Activated T-helper 1 cell treated with anti-CD3 and anti-CD28 coated beads, Interleukin-2, amount 50 U/mL, for 16 hours (primary cell): ENCODE results near the gene NOS1AP.

Source experiments
- DNase-seq, 2 donors: peaks; one replicate each; pipeline ENCODE4 v3.0.0-alpha.2; 2020; ENCODE audit warnings: low read depth in 1 of 2, low spot score in 1 of 2

NOS1AP gene

DNA sequence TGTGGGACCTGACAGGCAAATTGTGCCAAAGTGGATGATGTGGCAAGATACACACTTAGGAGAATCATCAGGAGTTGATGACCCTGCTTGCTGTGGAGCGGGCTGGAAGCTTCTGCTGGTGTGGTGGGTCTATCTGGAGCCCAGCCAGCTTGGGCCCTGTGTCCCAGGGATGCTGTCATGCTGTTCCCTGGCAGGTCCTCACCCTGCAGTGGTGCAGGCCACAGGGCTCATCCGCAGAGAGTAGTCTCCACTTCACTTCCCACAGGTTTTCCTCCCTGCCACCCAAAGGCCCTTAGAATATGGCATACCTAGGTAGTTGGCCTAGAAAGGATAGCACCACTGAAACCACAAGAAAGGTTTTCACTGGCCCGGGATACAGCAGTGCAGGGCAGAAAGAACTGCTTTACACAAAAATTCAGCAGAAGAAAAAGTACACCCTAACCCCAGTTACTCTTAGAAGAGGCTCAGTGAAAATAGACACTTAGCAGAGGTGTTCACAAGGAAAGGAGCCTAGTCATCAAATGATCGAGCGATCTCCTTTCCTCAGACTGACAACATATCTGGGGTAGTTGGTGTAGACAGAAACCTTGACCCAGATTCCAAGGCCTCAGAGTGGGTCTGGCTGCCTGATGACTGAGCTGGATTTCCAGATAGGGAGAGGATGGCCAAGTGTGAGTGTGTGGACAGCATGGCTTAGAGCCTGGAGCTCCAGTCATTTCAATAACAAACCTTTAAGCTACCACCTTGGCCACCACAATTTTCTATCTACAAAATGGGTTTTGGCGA, 310.8 kb downstream of the NOS1AP start:
- DNase-seq, result no peak

DNA sequence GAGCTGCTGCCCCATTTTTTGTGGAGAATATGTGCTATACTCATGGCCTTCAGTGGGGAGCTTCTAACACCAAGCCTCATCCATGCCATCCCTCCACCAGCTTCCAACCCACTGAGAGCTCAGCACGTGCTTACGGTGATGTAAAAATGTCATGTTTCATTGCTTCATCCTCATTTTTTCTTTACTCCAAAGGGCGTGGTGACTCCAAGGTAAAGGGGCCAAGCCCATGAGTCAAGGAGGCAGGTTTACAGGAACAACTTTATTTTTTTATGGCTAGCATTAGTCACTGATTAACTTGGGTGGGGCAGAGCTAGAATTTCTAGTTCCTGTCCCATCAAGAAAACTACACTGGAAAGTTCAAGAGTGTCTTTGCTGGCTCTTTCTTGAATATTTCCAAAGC, 311.9 kb downstream of the NOS1AP start, which contains the start of gene C1orf226:
C1orf226 (plus strand) TSS at position 346 of the 400 bp plus-strand sequence. CDS start 174 bp downstream, outside the sequence.
- no peak for DNase-seq

DNA sequence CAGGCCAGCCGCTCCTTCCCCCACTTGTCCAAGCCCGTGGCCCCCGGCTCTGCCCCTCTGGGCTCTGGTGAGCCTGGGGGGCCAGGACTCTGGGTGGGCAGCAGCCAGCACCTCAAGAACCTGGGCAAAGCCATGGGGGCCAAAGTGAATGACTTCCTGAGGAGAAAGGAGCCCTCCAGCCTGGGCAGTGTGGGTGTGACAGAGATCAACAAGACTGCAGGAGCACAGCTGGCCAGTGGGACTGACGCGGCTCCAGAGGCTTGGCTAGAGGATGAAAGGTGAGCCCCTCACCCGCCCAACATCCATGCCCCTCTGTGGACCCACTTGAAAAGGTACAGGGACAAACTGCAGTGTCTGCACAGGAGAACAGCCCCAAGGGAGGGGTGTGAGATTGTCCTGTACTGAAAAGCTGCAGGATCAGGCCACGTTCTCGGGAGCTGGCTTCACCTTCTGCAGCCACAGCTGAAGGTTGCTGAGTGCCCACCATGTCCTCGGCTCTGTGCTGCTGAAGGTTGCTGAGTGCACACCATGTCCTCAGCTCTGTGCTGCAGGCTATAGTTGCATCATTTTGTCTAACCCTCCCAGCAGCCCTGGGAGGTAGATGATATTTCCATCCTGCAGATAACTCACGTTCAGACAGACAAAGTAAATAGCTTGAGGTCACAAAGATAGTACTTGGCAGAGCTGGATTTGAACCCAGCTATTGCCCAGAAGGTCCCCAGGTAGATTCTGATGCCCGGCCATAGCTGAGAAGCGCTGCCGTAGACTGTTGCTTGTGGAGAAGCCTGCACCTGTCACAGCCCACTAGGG, 312.7 kb downstream of the NOS1AP start:
- no peak for DNase-seq

DNA sequence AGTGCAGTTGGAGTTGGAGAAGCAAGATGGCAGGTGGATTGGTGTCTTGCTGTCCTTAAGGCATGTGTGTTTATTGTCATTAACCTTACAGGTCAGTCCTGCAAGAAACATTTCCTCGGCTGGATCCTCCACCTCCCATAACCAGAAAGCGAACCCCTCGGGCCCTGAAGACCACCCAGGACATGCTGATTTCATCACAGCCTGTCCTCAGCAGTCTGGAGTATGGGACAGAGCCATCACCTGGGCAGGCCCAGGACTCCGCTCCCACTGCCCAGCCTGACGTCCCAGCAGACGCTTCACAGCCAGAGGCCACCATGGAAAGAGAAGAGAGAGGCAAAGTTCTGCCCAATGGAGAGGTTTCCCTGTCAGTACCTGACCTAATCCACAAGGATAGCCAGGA, 313.6 kb downstream of the NOS1AP start:
- no peak for DNase-seq

DNA sequence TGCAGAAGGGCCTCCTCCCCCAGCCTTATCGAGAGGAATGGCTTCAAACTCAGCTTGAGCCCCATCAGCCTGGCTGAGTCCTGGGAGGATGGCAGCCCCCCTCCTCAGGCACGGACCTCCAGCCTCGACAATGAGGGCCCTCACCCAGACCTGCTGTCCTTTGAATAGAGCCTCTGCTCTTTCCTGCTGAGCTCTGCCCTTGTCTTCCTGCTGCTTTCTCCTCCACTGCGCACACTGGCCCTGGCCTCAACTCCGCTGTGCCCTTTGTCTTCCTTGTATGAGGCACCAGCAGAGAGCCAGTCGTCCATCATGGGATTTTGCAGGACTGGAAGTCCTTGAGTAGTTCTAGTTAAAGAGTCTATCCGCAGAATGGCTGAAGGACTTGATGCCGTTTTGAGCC, 314.0 kb downstream of the NOS1AP start:
- no peak for DNase-seq

DNA sequence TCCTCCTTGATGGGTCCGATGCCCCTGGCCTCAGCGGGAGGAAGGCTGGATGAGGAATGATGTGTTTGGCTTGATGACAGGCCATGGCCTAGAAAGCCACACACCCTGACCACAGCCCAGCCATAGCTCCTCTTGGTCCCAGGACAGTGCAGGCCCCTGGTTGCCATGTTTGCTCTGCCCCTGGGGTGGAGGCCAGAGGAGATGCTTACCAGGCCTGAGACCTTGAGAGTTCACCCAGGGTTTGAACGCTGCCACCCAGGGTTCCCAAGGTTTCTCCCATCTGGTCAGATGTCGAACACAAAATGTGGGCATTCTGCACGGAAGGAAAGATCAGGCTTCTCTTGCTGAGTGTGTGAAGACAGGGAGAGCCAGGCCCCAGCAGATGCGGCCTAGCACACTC, 314.6 kb downstream of the NOS1AP start:
- no peak for DNase-seq

DNA sequence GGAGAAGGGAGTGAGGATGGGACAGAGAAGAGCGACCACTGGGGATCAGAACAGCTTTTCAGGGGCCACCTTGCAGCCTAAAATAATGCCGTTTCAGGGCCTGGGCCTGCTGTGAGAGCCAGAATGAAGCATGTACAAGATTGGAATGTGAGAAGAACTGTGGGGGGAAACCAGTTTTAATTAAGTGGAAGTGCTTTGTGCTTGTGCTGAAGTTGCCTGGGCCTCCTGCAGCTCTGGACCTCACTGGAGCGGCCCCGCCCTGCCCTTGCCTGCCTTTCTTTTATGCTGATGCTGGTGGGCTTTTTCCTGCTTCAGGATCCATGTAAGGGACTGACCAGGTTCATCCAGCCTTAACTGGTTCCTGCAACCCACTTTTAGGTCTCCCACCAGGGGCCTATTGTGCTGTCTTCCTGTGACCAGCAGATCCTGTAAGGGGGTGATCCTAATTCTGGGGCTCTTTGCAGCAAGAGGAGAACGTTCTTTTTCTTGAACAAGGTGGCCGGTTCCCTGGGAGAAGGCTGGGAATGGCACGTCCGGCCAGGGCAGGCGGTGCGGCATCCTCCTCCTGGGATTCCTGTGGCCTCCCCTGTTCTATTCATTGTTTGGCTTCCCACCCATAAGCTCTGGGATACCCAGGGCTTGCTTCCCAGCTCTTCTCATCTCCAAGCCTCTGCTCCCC, 315.2 kb downstream of the NOS1AP start:
- DNase-seq, result no peak

DNA sequence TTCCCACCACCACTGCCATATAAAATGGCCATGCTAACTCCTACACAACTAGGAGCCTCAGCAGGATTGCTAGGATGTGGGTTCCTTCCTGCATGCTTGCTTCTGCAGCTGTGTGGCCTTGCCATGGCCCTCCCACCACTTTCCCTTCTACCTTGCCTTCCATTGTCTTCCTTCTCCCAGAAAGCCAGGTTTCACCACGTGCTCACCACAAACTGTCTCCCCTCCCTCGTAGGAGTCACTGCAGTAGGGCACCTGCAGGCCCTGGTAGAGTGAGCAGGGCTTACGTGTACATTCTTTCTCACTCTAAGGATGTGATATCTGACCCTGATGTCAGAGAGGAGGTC, 315.8 kb downstream of the NOS1AP start:
- no peak for DNase-seq

DNA sequence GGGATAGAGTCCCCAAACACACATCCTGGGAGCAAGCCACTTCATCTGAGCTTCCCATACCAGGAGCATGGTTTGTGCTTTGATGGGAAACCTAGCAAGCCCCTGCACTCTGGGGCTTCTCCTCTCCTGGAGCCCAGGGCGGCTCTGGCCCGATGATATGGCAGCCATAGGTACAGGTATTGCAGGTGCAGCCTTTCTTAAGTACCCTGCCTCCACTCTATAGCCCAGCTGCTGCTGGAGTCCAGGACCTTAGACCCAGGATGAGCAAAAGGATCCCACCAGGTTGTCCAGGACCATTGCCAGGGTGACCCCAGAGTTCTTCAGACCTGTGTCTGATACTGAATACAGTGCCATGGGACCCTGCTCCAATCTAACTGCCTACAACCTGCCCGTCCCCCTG, 316.2 kb downstream of the NOS1AP start:
- no peak for DNase-seq

DNA sequence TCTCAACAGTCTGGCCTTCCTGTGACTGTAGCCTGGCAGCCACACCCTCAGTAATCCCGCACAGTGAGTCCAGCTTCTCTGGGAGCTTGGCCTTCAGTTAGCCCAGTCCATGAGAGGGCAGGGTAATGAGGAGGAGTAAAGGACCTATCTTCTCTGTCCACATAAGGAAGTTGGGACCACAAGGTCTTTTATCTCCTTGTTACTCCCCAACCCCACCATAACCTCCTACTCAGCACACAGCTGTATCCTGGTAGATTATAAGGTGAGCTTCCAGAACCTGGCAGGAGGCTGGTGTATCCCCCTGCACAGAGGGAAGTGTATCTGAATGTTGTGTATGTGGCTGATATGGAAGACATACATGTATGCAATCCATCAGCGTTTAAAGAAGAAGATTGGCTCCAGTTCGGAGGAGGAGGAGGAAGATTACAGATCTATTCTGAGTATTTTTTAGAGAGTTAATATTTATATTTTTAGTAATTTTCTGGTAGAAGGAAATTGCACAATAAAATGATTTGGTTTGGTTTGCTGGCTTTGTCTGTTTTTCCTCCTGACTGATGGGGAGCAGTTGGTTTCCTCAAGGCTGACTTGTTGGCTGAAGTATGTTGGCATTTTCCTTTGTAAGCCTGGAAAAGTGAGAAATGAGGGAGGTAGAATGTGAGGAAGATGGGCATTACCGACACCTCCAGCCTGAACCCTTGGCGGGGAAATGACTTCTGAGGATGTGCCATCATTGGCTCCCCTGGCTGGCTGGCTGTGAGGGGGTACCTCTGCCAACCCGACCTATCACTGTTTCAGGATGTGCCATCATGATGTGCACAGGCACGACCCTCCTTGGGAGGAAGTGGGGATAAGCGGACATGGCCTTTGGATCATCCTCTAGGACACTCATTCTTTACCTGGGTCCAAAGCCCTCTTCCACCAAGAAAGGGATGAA, 317.1 kb downstream of the NOS1AP start:
- no peak for DNase-seq

DNA sequence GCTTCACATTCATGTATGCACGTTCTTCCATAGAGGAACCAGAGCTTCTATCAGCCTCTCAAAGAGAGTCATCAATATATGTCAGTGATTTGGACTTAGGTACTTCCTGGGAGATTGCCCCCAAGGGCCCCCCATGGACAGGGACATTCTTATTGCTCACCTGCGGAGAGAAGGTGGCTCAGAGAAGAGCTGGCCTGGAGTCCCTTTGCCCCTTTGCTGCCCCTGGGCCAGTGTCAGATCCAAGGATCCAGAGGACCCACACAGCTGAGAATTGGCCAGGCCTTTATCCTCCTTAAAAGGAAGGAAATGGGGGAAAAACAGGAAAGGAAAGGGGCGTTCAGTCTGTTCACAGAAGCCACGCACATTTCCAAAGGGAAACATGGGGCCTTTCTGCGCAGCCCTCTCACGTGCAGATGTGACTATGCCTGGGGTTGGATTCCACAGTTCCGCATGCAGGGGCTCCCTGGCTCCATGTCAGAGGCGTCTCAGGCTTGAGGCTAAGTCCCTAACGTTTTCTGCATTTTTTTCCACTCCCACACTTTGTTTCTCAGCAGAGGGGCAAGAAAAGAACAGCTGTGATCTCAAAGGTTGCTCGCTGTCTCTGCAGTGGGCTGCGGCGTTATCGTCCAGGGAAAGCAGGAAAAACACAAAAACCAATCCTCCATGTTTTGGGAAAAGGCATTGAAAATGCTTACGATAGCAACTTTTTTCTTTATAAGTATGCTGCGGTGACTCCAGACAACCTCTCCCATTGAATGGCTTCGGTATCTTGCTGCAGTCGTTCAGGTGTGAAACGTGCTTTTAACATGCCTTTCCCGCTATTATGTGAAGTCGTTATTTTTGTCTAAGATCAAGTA, 318.0 kb downstream of the NOS1AP start:
- DNase-seq, result no peak

DNA sequence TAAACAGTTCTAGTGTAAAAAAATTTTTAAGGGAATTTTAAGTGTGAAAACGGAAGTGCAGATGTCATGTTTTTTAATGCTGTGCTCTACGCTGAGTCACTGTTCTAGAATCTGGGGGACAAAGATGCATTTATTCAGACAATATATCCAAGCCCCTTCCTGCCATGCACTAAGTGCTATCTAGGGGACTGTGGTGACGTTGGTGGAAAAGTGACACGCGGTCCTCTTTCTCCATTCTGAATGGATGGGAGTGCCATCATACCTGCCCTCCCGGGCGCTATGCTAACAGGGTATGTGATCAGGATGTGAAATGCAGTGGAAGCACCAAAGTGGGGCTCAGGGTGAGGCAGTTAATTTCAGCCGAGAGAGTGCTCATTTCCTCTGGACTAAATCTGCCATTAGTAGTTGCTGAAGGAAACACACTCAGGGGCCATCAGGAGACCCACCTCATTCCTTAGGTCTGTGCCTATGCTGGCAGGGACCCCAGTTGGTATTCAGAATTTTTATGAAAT, 318.6 kb downstream of the NOS1AP start:
- DNase-seq, result no peak

DNA sequence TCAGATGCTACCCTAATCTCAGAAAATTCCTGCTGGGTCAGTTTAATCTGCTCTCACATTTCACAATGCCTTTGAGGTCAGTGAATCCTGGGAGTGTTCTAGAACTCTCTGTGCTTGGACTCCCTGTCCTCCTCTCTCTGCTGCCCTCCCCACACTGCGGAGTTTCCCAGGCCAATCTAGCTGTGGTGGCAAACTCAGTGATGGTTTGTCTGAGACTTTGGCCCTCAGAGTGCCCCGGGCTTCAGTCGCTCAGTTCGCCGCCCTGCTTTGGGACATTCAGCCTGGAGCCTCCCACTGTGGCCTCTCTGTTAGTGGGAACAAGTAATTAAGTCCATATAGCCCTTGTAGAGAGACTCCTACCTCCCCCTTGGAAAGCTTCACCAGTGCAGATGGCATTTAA, 319.1 kb downstream of the NOS1AP start:
- DNase-seq, result no peak

DNA sequence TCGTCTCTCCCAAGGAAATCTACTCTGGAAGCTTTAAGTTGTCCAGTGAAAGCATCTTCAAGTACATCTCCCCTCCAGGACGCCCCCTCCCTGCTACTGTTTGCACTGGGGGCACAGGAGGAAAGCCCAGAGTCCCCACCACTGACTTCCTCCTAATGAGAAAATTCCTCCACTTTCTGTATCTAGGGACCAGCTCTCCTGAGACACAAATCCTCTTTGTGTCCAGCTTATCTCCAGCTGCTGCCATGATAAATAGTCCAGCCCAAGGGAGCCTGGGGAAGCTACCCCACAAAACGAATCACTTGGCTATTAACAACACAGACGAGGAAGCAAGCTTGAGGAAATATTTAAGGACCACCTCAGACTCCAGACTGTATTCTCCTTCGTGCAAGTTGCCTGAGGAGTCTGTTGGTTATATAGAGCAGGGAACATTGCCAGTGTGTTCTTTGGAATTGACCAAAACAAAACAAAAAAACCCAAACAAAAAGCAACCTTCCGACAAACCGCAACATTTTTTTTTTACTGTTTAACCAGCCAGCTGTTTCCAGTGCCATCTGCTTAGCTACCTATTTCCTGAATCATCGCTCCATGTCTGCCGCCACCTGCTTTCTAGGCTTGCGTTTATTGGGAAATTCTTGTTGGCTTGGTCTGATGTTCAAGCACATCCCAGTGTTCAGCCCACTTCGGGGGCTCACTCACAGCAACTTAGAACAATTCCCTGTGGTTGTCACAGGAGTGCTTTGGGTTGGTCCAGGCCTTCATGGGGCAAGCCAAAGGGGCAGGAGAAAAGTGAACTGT, 319.7 kb downstream of the NOS1AP start:
- no peak for DNase-seq

DNA sequence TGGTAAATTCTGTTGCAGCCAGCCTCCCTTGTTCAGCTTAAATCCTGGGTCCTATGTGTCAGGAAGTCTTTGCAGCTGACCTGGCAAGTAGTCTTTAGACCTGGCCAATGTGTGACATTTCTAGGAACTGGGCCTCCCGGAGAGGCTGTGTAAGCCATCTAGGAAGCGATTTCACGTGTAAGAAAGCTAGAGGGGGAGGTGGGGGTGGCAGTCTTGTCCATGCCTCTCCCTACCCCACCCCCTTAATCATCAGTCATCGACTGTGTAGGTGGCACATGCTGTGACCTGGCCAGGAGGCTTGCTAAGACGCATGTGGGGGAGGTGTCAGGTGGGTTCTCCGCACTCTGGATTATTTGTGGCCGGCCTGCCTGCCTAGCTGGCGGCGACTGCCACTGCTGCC, 320.5 kb downstream of the NOS1AP start:
- no peak for DNase-seq

DNA sequence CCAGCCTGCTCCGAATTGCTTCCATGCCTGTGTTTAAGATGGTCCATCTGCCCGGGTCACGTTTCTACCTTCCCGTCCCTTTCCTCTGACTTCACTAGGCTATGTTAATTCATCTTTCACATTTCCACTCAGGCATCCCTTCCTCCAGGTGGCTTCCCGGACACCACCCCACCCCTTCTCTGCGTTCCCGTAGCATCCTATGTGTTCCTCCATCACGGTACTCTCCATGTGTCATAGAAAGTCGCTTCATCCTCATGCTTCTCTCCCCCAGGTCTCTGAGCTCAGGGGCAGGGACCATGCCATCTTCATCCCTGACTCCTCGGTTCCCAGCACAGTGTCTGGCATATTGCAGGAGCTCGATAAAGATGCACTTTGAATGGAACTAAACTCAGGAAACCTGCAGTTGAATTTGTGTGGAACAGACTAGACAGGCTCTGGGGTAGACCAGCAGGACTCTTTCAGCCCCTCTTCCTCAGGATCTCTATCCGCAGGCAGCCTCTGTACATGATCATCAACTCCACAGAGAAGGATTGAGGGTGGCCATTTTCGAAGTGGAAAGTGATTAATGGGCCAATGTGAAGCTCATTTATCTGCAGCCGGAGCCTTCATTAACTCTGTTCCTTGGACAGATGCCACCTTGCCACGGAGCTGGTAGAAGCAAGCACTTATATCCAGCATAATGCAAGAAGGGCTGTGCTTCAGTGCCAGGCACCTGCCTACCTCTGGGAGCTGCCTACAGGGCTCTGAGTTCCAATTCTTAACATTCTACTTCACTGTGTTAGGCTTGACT, 321.1 kb downstream of the NOS1AP start:
- no peak for DNase-seq

DNA sequence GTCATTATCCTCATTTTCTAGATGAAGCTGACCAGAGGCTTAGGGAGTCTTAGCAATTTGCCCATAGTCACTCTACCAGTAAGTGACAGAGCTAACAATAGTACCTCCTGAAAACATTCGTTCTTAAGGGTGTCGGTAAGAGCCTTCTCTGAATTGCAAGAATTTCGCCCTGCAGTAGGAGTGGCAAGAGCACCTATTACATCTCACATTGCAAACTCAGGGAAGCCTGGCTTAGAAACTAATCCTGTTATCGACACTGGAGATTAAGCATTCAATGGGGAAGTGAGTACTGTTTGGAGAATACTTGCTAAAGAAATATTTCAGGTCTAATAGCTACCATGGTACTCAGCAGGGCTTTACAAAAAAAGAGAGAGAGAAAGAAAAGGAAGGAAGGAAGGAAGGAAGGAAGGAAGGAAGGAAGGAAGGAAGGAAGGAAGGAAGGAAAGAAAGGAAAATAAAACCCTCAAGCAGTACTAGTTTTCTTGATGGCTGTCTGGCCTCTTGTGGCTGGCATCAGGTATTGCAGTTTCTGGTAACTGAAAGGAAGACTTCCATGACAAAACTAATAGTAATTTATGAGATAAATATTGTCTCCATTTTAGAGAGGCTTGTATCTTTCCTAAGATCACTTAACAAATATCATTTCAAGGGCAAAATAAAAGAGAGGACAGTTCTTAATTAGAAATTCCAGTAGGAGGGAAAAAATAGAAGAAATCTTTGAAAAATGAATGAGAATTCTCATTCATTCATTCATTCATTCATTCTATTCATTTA, 322.5 kb downstream of the NOS1AP start:
- no peak for DNase-seq
